Smooth muscle cell (in vitro differentiated cells): ENCODE results near the gene FXR2. TPM values are rescaled to one million over a fixed set of nuclear protein-coding genes. Genes with fewer than 3 reads are reported as not detected.
"Not testable (repeated sequence)": the region's sequence is repeated elsewhere in the genome, so short reads cannot be mapped to it uniquely, and the experiment has no call there.

Experiments
- DNase-seq: peaks from one replicate; lab custom pipeline; 2025; ENCODE audit not compliant: unreplicated experiment; lab: John Stamatoyannopoulos, UW
- H2AFZ ChIP-seq: fragments of 200-600 bp; sonication (generic); 2 replicates; pipeline ENCODE4 v1.6.0; 2016; ENCODE audit warnings: antibody characterized with exemption, low read depth, mild to moderate bottlenecking
- H3F3A ChIP-seq: fragments of 200-600 bp; sonication (generic); 2 replicates; pipeline ENCODE4 v1.6.0; 2017; ENCODE audit warnings: antibody characterized with exemption, low read depth
- H3K27ac ChIP-seq: fragments of 200-600 bp; sonication (generic); 2 replicates; pipeline ENCODE4 v1.5.1; 2016; ENCODE audit warnings: low read depth, mild to moderate bottlenecking
- H3K27me3 ChIP-seq: fragments of 200-600 bp; sonication (generic); 2 replicates; pipeline ENCODE4 v1.6.1; 2016; ENCODE audit warnings: low read depth, mild to moderate bottlenecking
- H3K36me3 ChIP-seq: fragments of 200-600 bp; sonication (generic); 2 replicates; pipeline ENCODE4 v1.5.1; 2016; ENCODE audit warnings: low read depth
- H3K4me1 ChIP-seq: fragments of 200-600 bp; sonication (generic); 2 replicates; pipeline ENCODE4 v1.5.1; 2016; ENCODE audit warnings: low read depth
- H3K4me2 ChIP-seq: fragments of 200-600 bp; sonication (generic); 2 replicates; pipeline ENCODE4 v1.6.0; 2016; ENCODE audit warnings: mild to moderate bottlenecking
- H3K4me3 ChIP-seq: fragments of 200-600 bp; sonication (generic); 2 replicates; pipeline ENCODE4 v1.5.1; 2016; ENCODE audit warnings: mild to moderate bottlenecking
- H3K79me2 ChIP-seq: fragments of 200-600 bp; sonication (generic); 2 replicates; pipeline ENCODE4 v1.6.0; 2016; ENCODE audit warnings: low read depth, mild to moderate bottlenecking
- H3K9ac ChIP-seq: fragments of 200-600 bp; sonication (generic); 2 replicates; pipeline ENCODE4 v1.6.0; 2016; ENCODE audit warnings: low read depth
- H3K9me3 ChIP-seq: fragments of 200-600 bp; sonication (generic); replicated peaks from 2 replicates; pipeline ENCODE4 v1.5.1; 2016; ENCODE audit warnings: low read depth
- H4K20me1 ChIP-seq: fragments of 200-600 bp; sonication (generic); 2 replicates; pipeline ENCODE4 v1.6.0; 2016; ENCODE audit warnings: low read depth
- WGBS: methylation state at CpG from one replicate; pipeline ENCODE4 v1.1.7; 2016; ENCODE audit warnings: low lambda C conversion rate; 5-methylcytosine and 5-hydroxymethylcytosine counted together
- polyA plus RNA-seq: library from polyadenylated mRNA; unstranded; fragments of >200 nt; fragmentation: Nextera tagmentation; extraction: Ambion mirVana; gene quantifications from 2 replicates; pipeline ENCODE4 v1.2.1, GENCODE V29; 2016
- total RNA-seq: library from RNA; depleted of rRNA; stranded (reverse); fragments of >200 nt; gene quantifications from 2 replicates; pipeline ENCODE4 v1.2.3, GENCODE V29; 2014
- TF ChIP-seq, protein P1 (sequence below): fragments of 200-600 bp; sonication (generic); IDR thresholded peaks from 2 replicates; pipeline ENCODE4 v1.5.1; 2017; ENCODE audit warnings: borderline replicate concordance, mild to moderate bottlenecking, antibody characterized with exemption; ENCODE audit not compliant: insufficient read depth, poor library complexity, severe bottlenecking

FXR2 gene
- total and polyA plus RNA-seq, 2 experiments from 2014 or later, result 22.8 to 50.6 TPM

DNA sequence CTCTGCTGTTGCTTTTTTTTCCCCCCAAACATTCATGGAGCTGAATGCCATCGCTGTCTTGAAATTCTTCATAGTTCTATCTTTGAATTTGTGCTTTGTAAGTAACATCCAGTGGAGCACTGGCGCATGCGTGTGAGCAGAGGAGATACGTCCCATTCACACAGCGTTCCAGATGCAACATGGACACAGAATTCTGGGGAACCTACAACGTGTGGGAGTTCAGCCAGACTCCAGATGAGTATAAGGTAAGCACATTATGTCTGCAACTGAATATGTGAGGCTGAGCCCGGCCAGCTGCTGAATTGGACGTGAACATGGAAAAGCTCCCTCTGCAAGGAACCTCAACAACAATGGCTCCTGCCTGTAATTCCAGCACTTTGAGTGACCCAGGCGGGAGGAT lies 31.8 kb upstream of the FXR2 start:
- 85% methylated on average over 9 of the region's 9 CpGs for WGBS
- H3K4me2 ChIP-seq, result no peak overlapping the region

DNA sequence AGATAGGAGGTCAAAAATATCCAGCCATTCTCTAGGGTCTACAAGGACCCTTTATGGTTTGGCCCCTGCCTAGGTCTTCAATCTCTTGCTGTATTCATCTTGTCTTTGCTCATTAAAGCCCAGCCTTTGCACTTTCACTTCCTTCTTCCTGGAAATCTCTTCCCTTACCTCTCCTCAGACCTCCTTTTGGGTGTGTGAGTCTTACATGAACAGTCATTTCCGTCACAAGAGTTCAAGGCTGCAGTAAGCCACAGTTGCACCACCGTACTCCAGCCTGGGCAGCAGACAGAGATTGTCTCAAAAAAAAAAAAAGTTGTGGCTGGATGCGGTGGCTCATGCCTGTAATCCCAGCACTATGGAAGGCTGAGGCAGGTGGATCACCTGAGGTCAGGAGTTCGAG lies 30.1 kb upstream of the FXR2 start:
- H3K27ac ChIP-seq, result no peak overlapping the region
- H4K20me1 ChIP-seq, result no peaks in the 10 kb centered on the region
- no peaks in the 10 kb centered on the region for H3K79me2 ChIP-seq
- no peaks in the 10 kb centered on the region for H3F3A ChIP-seq
- TF ChIP-seq, protein P1, sequence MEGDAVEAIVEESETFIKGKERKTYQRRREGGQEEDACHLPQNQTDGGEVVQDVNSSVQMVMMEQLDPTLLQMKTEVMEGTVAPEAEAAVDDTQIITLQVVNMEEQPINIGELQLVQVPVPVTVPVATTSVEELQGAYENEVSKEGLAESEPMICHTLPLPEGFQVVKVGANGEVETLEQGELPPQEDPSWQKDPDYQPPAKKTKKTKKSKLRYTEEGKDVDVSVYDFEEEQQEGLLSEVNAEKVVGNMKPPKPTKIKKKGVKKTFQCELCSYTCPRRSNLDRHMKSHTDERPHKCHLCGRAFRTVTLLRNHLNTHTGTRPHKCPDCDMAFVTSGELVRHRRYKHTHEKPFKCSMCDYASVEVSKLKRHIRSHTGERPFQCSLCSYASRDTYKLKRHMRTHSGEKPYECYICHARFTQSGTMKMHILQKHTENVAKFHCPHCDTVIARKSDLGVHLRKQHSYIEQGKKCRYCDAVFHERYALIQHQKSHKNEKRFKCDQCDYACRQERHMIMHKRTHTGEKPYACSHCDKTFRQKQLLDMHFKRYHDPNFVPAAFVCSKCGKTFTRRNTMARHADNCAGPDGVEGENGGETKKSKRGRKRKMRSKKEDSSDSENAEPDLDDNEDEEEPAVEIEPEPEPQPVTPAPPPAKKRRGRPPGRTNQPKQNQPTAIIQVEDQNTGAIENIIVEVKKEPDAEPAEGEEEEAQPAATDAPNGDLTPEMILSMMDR, result no peak
- no peaks in the 10 kb centered on the region for H3K27me3 ChIP-seq
- no peaks in the 10 kb centered on the region for H3K36me3 ChIP-seq
- H3K9me3 ChIP-seq, result no peaks in the 10 kb centered on the region
- no peak overlapping the region for H2AFZ ChIP-seq
- no peak overlapping the region for H3K9ac ChIP-seq
- H3K4me3 ChIP-seq, result no peak overlapping the region
- 93% methylated on average over 4 of the region's 4 CpGs for WGBS
- no peak for DNase-seq
- no peaks in the 10 kb centered on the region for H3K4me1 ChIP-seq
- no peak overlapping the region for H3K4me2 ChIP-seq

More for the DNA sequence above, 31.8 kb upstream of the FXR2 start:
- Histone ChIP-seq H3F3A (no peaks in the 10 kb centered on the region), H3K4me1 (peaks cover 11% of the 10 kb centered on the region), H3K79me2 (no peaks in the 10 kb centered on the region), H3K9ac (no peak overlapping the region), H4K20me1 (no peaks in the 10 kb centered on the region), H2AFZ (no peak overlapping the region), H3K27me3 (peaks cover 6% of the 10 kb centered on the region), H3K9me3 (no peaks in the 10 kb centered on the region), H3K4me3 (no peak overlapping the region), H3K36me3 (no peaks in the 10 kb centered on the region), H3K27ac (no peak overlapping the region)
- TF ChIP-seq, protein P1, result no peak
- no peak for DNase-seq

DNA sequence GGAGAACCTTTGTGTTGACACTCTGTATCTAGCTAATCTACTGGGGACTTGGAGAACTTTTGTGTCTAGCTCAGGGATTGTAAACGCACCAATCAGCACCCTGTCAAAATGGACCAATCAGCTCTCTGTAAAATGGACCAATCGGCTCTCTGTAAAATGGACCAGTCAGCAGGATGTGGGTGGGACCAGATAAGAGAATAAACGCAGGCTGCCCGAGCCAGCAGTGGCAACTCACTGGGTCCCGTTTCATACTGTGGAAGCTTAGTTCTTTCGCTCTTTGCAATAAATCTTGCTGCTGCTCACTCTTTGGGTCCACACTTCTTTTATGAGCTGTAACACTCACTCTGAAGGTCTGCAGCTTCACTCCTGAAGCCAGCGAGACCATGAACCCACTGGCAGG lies 26.9 kb upstream of the FXR2 start:
- not testable (repeated sequence) for H3K27me3 ChIP-seq, H2AFZ ChIP-seq, H3K9me3 ChIP-seq, H3F3A ChIP-seq, H3K36me3 ChIP-seq, H3K4me2 ChIP-seq, H3K27ac ChIP-seq, H3K9ac ChIP-seq, H4K20me1 ChIP-seq, H3K4me1 ChIP-seq, DNase-seq, H3K4me3 ChIP-seq, H3K79me2 ChIP-seq
- WGBS, result 49% methylated on average over 7 of the region's 7 CpGs

DNA sequence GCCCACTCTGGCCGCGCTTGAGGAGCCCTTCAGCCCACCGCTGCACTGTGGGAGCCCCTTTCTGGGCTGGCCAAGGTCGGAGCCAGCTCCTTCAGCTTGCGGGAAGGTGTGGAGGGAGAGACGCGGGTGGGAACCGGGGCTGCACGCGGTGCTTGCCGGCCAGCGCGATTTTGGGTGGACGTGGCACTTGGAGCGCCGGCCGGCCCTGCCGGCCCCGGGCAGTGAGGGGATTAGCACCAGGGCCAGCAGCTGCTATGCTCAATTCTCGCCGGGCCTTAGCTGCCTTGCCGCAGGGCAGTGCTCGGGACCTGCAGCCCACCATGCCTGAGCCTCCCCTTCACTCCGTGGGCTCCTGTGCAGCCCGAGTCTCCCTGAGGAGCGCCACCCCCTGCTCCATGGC lies 26.1 kb upstream of the FXR2 start:
- 97% methylated on average over 23 of the region's 26 CpGs for WGBS
- no peak overlapping the region for H2AFZ ChIP-seq
- no peaks in the 10 kb centered on the region for H3K79me2 ChIP-seq
- no peaks in the 10 kb centered on the region for H3K9me3 ChIP-seq
- no peak overlapping the region for H3K9ac ChIP-seq
- no peaks in the 10 kb centered on the region for H4K20me1 ChIP-seq
- no peaks in the 10 kb centered on the region for H3K27me3 ChIP-seq
- no peak for DNase-seq
- TF ChIP-seq, protein P1, result no peak
- H3K4me1 ChIP-seq, result no peaks in the 10 kb centered on the region
- H3K27ac ChIP-seq, result no peak overlapping the region
- no peaks in the 10 kb centered on the region for H3K36me3 ChIP-seq
- H3K4me3 ChIP-seq, result no peak overlapping the region
- no peaks in the 10 kb centered on the region for H3F3A ChIP-seq
- no peak overlapping the region for H3K4me2 ChIP-seq
